ENCODE measurements around the gene UBE3B.
"Not testable (repeated sequence)": the region's sequence is repeated elsewhere in the genome, so short reads cannot be mapped to it uniquely, and the experiment has no call there.

UBE3B gene

GRCh38 chr12:109433618-109434017, 43.8 kb upstream of the UBE3B start:
- DNase-seq (ENCODE audit: low read depth): no peak
- TF ChIP-seq CTCF (conservative IDR thresholded peaks at IDR 0.05; ENCODE audit: low read depth, low read length): peak; percentile 42
- H3K4me3 ChIP-seq (ENCODE audit: low read length): no peak overlapping the region

GRCh38 chr12:109434582-109434981, 42.9 kb upstream of the UBE3B start:
- TF ChIP-seq CTCF (conservative IDR thresholded peaks at IDR 0.05; ENCODE audit: low read depth, low read length): no peak
- DNase-seq (ENCODE audit: low read depth): no peak
- H3K4me3 ChIP-seq (ENCODE audit: low read length): no peak overlapping the region

- no peak for TF ChIP-seq CTCF (conservative IDR thresholded peaks at IDR 0.05; ENCODE audit: low read depth, low read length)
- H3K4me3 ChIP-seq (ENCODE audit: low read length): no peak overlapping the region
- DNase-seq (ENCODE audit: low read depth): no peak
Observed at GRCh38 chr12:109435428-109436187, 41.8 kb upstream of the UBE3B start.

GRCh38 chr12:109436188-109436560, 41.3 kb upstream of the UBE3B start:
- H3K4me3 ChIP-seq (ENCODE audit: low read length): no peak overlapping the region
- no peak for DNase-seq (ENCODE audit: low read depth)
- TF ChIP-seq CTCF (conservative IDR thresholded peaks at IDR 0.05; ENCODE audit: low read depth, low read length): no peak

GRCh38 chr12:109439181-109439580, 38.3 kb upstream of the UBE3B start:
- no peak for DNase-seq (ENCODE audit: low read depth)
- H3K4me3 ChIP-seq (ENCODE audit: low read length): no peak overlapping the region
- TF ChIP-seq CTCF (conservative IDR thresholded peaks at IDR 0.05; ENCODE audit: low read depth, low read length): no peak

GRCh38 chr12:109439951-109440350, 37.5 kb upstream of the UBE3B start:
- not testable (repeated sequence) for H3K4me3 ChIP-seq (ENCODE audit: low read length); DNase-seq (ENCODE audit: low read depth)

GRCh38 chr12:109440851-109441490, 36.5 kb upstream of the UBE3B start:
- no peak for TF ChIP-seq CTCF (conservative IDR thresholded peaks at IDR 0.05; ENCODE audit: low read depth, low read length)
- H3K4me3 ChIP-seq (ENCODE audit: low read length): no peak overlapping the region
- DNase-seq (ENCODE audit: low read depth): no peak

All from retinal pigment epithelial cell (primary cell).